Measurements from ENCODE around the gene MICOS13.
A peak's percentile ranks its signal among the peaks of the same experiment; 100 is the strongest.
"Not testable (repeated sequence)": the region's sequence is repeated elsewhere in the genome, so short reads cannot be mapped to it uniquely, and the experiment has no call there.

Gene MICOS13

GRCh38 chr19:5703819-5704818 is 23.8 kb upstream of the MICOS13 start:
- in situ Hi-C loops (cut with MboI; ENCODE audit: low pct_unique_long_range_greater_than_20kb, low sequenced_read_pairs), result no loop called here
- DNase-seq, result no peak

- in situ Hi-C loops (cut with MboI; ENCODE audit: low pct_unique_long_range_greater_than_20kb, low sequenced_read_pairs); DNase-seq: not testable (repeated sequence)
These were observed 21.7 kb upstream of the MICOS13 start for GRCh38 chr19:5702053-5702410.

- no peak for DNase-seq
- in situ Hi-C loops (cut with MboI; ENCODE audit: low pct_unique_long_range_greater_than_20kb, low sequenced_read_pairs), result no loop called here
These were observed 20.3 kb upstream of the MICOS13 start for GRCh38 chr19:5700455-5701092.

GRCh38 chr19:5698635-5699422 is 18.5 kb upstream of the MICOS13 start:
- in situ Hi-C loops (cut with MboI; ENCODE audit: low pct_unique_long_range_greater_than_20kb, low sequenced_read_pairs), result no loop called here
- no peak for DNase-seq

GRCh38 chr19:5697890-5698634 is 17.7 kb upstream of the MICOS13 start:
- no peak for DNase-seq

GRCh38 chr19:5697022-5697889 is 16.9 kb upstream of the MICOS13 start:
- in situ Hi-C loops (cut with MboI; ENCODE audit: low pct_unique_long_range_greater_than_20kb, low sequenced_read_pairs), result no loop called here
- DNase-seq, result no peak

More at GRCh38 chr19:5697890-5698634, 17.7 kb upstream of the MICOS13 start:
- in situ Hi-C loops (cut with MboI; ENCODE audit: low pct_unique_long_range_greater_than_20kb, low sequenced_read_pairs), result no loop called here

- no peak for DNase-seq
These were observed 16.1 kb upstream of the MICOS13 start for GRCh38 chr19:5696196-5697021.

GRCh38 chr19:5695649-5696195 is 15.4 kb upstream of the MICOS13 start:
- in situ Hi-C loops (cut with MboI; ENCODE audit: low pct_unique_long_range_greater_than_20kb, low sequenced_read_pairs), result no loop called here
- DNase-seq, result no peak

More at GRCh38 chr19:5696196-5697021, 16.1 kb upstream of the MICOS13 start:
- in situ Hi-C loops (cut with MboI; ENCODE audit: low pct_unique_long_range_greater_than_20kb, low sequenced_read_pairs), result no loop called here

- in situ Hi-C loops (cut with MboI; ENCODE audit: low pct_unique_long_range_greater_than_20kb, low sequenced_read_pairs), result no loop called here
- no peak for DNase-seq
These were observed 14.8 kb upstream of the MICOS13 start for GRCh38 chr19:5694956-5695648.

GRCh38 chr19:5694167-5694955 is 14.0 kb upstream of the MICOS13 start:
- in situ Hi-C loops (cut with MboI; ENCODE audit: low pct_unique_long_range_greater_than_20kb, low sequenced_read_pairs), result no loop called here

GRCh38 chr19:5693195-5694166 is 13.2 kb upstream of the MICOS13 start:
- in situ Hi-C loops (cut with MboI; ENCODE audit: low pct_unique_long_range_greater_than_20kb, low sequenced_read_pairs), result no loop called here
- DNase-seq, result no peak

More at GRCh38 chr19:5694167-5694955, 14.0 kb upstream of the MICOS13 start:
- no peak for DNase-seq

GRCh38 chr19:5692723-5693194 is 12.4 kb upstream of the MICOS13 start:
- in situ Hi-C loops (cut with MboI; ENCODE audit: low pct_unique_long_range_greater_than_20kb, low sequenced_read_pairs), result no loop called here
- DNase-seq, result peak; percentile 34

GRCh38 chr19:5691822-5692722 is 11.8 kb upstream of the MICOS13 start:
- in situ Hi-C loops (cut with MboI; ENCODE audit: low pct_unique_long_range_greater_than_20kb, low sequenced_read_pairs), result no loop called here

More at GRCh38 chr19:5691822-5692722, 11.8 kb upstream of the MICOS13 start:
- peak; percentile 26 for DNase-seq

Data from KBM-7 (cell line).